Measurements from ENCODE around the gene LRIG1.

GRCh38 chr3:66497288-66497984, 3.4 kb downstream of the LRIG1 start:
- TF ChIP-seq POLR2A (IDR thresholded peaks at IDR 0.05), result no peak
- TF ChIP-seq CTCF (IDR thresholded peaks at IDR 0.05), result no peak

Measured in upper lobe of left lung (tissue), 4 donors.